MM.1S (cell line): ENCODE results near the gene DDOST.

ENCODE experiments used
- DNase-seq: peaks from one replicate; pipeline ENCODE4 v3.0.0-alpha.2; 2015
- H2AFZ ChIP-seq: fragments of 300-600 bp; sonication (generic); 2 replicates; pipeline ENCODE4 v1.6.0; 2016; ENCODE audit warnings: antibody characterized with exemption, low read length
- H3F3A ChIP-seq: fragments of 300-600 bp; sonication (generic); 2 replicates; pipeline ENCODE4 v1.6.1; 2016; ENCODE audit warnings: mild to moderate bottlenecking, antibody characterized with exemption, low read length, moderate library complexity, mixed read lengths; ENCODE audit not compliant: insufficient read depth
- H3K27ac ChIP-seq: fragments of 300-600 bp; sonication (generic); 2 replicates; pipeline ENCODE4 v1.5.1; 2016; ENCODE audit warnings: mild to moderate bottlenecking, low read length
- H3K27me3 ChIP-seq: fragments of 300-600 bp; sonication (generic); replicated peaks from 2 replicates; pipeline ENCODE4 v1.6.0; 2016; ENCODE audit warnings: low read length; ENCODE audit not compliant: insufficient read depth
- H3K36me3 ChIP-seq: fragments of 300-600 bp; sonication (generic); replicated peaks from 2 replicates; pipeline ENCODE4 v1.6.1; 2016; ENCODE audit warnings: mild to moderate bottlenecking, low read length, mixed read lengths; ENCODE audit not compliant: insufficient read depth
- H3K4me1 ChIP-seq: fragments of 300-600 bp; sonication (generic); 2 replicates; pipeline ENCODE4 v1.6.1; 2016; ENCODE audit warnings: low read length, mixed read lengths
- H3K4me2 ChIP-seq: fragments of 300-600 bp; sonication (generic); 2 replicates; pipeline ENCODE4 v1.6.0; 2016; ENCODE audit warnings: low read depth, low read length
- H3K4me3 ChIP-seq: fragments of 300-600 bp; sonication (generic); 2 replicates; pipeline ENCODE4 v1.5.1; 2016; ENCODE audit warnings: low read length, mixed read lengths
- H3K79me2 ChIP-seq: fragments of 300-600 bp; sonication (generic); 2 replicates; pipeline ENCODE4 v1.6.1; 2016; ENCODE audit warnings: mixed run types, low read length, mixed read lengths
- H3K9ac ChIP-seq: fragments of 300-600 bp; sonication (generic); 2 replicates; pipeline ENCODE4 v1.6.1; 2016; ENCODE audit warnings: low read length, mixed read lengths
- H3K9me2 ChIP-seq: fragments of 300-600 bp; sonication (generic); replicated peaks from 2 replicates; pipeline ENCODE4 v1.6.1; 2016; ENCODE audit warnings: mild to moderate bottlenecking, low read length, mixed read lengths; ENCODE audit not compliant: insufficient read depth
- H3K9me3 ChIP-seq: fragments of 300-600 bp; sonication (generic); replicated peaks from 2 replicates; pipeline ENCODE4 v1.6.1; 2016; ENCODE audit warnings: mild to moderate bottlenecking, low read length, mixed read lengths; ENCODE audit not compliant: insufficient read depth
- H4K20me1 ChIP-seq: fragments of 300-600 bp; sonication (generic); 2 replicates; pipeline ENCODE4 v1.6.1; 2016; ENCODE audit warnings: mild to moderate bottlenecking, low read length, moderate library complexity, mixed read lengths; ENCODE audit not compliant: insufficient read depth
- EZH2 ChIP-seq: fragments of 300-600 bp; sonication (generic); optimal IDR thresholded peaks from 2 replicates; pipeline ENCODE3; 2017; ENCODE audit warnings: low read depth, mild to moderate bottlenecking, antibody characterized with exemption, low read length, mixed read lengths
- EZH2phosphoT487 ChIP-seq: fragments of 300-600 bp; sonication (generic); IDR thresholded peaks from 2 replicates; pipeline ENCODE4 v1.6.1; 2018; ENCODE audit warnings: antibody characterized with exemption, low read length
- TF ChIP-seq, protein P1 (sequence below): fragments of 300-600 bp; sonication (generic); IDR thresholded peaks from 2 replicates; pipeline ENCODE4 v1.5.1; 2016; ENCODE audit warnings: antibody characterized with exemption, low read length, mixed read lengths

DDOST gene

DNA sequence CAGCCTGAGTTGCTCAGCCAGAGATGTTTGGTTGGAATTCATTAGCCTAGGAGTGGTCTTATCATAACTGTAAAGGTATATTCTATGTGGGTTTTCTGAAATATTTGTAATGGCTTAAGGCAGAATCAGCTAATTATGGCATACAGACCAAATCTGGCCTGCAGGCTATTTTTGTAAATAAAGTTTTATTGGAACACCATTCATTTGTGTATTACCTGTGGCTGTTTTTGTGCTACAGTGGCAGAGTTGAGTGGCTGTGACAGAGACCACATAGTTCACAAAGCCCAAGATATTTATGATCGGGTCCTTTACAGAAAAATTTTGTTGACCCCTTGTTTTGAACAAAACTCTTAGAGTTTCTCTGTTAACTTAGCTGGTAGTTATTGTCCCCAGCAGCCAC is 7.4 kb upstream of the DDOST start:
- H3K27me3 ChIP-seq, result peaks cover 43% of the 10 kb centered on the region
- no peaks in the 10 kb centered on the region for H4K20me1 ChIP-seq
- no peaks in the 10 kb centered on the region for H3K4me1 ChIP-seq
- no peak overlapping the region for H3K9ac ChIP-seq
- H3K27ac ChIP-seq, result no peak overlapping the region
- TF ChIP-seq EZH2phosphoT487 (no peak), EZH2 (no peak)
- TF ChIP-seq, protein P1, sequence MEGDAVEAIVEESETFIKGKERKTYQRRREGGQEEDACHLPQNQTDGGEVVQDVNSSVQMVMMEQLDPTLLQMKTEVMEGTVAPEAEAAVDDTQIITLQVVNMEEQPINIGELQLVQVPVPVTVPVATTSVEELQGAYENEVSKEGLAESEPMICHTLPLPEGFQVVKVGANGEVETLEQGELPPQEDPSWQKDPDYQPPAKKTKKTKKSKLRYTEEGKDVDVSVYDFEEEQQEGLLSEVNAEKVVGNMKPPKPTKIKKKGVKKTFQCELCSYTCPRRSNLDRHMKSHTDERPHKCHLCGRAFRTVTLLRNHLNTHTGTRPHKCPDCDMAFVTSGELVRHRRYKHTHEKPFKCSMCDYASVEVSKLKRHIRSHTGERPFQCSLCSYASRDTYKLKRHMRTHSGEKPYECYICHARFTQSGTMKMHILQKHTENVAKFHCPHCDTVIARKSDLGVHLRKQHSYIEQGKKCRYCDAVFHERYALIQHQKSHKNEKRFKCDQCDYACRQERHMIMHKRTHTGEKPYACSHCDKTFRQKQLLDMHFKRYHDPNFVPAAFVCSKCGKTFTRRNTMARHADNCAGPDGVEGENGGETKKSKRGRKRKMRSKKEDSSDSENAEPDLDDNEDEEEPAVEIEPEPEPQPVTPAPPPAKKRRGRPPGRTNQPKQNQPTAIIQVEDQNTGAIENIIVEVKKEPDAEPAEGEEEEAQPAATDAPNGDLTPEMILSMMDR, result no peak
- H2AFZ ChIP-seq, result no peak overlapping the region
- H3F3A ChIP-seq, result no peaks in the 10 kb centered on the region
- no peak overlapping the region for H3K4me2 ChIP-seq
- no peaks in the 10 kb centered on the region for H3K9me3 ChIP-seq
- no peak overlapping the region for H3K4me3 ChIP-seq
- no peaks in the 10 kb centered on the region for H3K36me3 ChIP-seq
- no peaks in the 10 kb centered on the region for H3K79me2 ChIP-seq
- no peaks in the 10 kb centered on the region for H3K9me2 ChIP-seq
- DNase-seq, result no peak

DNA sequence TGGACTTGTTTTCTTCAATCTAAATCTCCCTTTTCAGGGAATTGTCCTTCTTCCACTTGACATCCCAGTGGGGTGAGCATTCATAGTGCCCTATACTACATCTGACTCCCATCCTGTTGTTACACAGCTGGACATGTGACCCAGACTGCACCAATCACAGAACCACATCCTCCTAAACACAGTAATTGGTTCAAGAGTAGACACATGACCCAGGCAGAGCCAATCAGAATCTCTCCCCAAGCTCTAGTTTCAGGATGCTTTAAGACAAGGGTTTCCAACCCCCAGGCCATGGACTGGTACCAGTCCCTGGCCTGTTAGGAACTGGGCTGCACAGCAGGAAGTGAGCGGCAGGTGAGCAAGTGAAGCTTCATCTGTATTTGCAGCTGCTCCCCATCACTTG is 5.6 kb upstream of the DDOST start:
- no peak overlapping the region for H3K9ac ChIP-seq
- no peaks in the 10 kb centered on the region for H3K9me2 ChIP-seq
- H3K79me2 ChIP-seq, result no peaks in the 10 kb centered on the region
- no peak overlapping the region for H3K4me3 ChIP-seq
- DNase-seq, result peak; percentile 19
- peaks cover 27% of the 10 kb centered on the region for H3K27me3 ChIP-seq
- peaks cover 6% of the 10 kb centered on the region; the same call in 1 of the 2 replicates for H3K4me1 ChIP-seq
- H3F3A ChIP-seq, result no peaks in the 10 kb centered on the region
- no peak overlapping the region for H3K27ac ChIP-seq
- no peak overlapping the region for H2AFZ ChIP-seq
- H3K4me2 ChIP-seq, result no peak overlapping the region
- no peaks in the 10 kb centered on the region for H4K20me1 ChIP-seq
- no peak for TF ChIP-seq EZH2
- TF ChIP-seq, protein P1, result no peak
- TF ChIP-seq EZH2phosphoT487, result no peak
- no peaks in the 10 kb centered on the region for H3K36me3 ChIP-seq
- H3K9me3 ChIP-seq, result no peaks in the 10 kb centered on the region

DNA sequence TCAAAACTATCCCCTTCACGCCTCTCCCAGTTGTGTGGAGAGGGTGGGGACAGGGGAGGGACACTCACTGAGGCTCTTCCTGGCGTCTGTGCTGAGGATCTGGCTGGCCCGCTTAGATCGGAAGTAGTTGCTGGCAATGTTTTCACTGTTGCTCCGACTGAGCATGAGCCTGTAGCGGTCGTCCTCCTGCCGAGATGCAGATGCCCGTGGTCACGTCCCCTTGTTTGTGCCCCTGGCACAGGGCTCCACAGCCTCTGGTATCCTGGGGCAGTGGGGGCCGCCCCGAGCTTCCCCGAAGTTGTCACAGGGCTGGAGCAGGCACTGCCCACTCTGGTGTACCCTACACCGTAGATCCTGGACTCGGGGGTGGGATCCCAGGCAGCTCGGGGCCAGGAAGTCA is 5.0 kb upstream of the DDOST start:
- H3K27ac ChIP-seq, result no peak overlapping the region
- H3K79me2 ChIP-seq, result peaks cover 1% of the 10 kb centered on the region
- H4K20me1 ChIP-seq, result no peaks in the 10 kb centered on the region
- H3K27me3 ChIP-seq, result peaks cover 21% of the 10 kb centered on the region
- H3F3A ChIP-seq, result no peaks in the 10 kb centered on the region
- no peaks in the 10 kb centered on the region for H3K9me2 ChIP-seq
- H2AFZ ChIP-seq, result no peak overlapping the region
- H3K9ac ChIP-seq, result no peak overlapping the region
- H3K4me2 ChIP-seq, result no peak overlapping the region
- no peak for DNase-seq
- H3K36me3 ChIP-seq, result no peaks in the 10 kb centered on the region
- H3K4me1 ChIP-seq, result peaks cover 6% of the 10 kb centered on the region; the same call in 1 of the 2 replicates
- no peak overlapping the region for H3K4me3 ChIP-seq
- TF ChIP-seq EZH2, result no peak
- no peaks in the 10 kb centered on the region for H3K9me3 ChIP-seq

DNA sequence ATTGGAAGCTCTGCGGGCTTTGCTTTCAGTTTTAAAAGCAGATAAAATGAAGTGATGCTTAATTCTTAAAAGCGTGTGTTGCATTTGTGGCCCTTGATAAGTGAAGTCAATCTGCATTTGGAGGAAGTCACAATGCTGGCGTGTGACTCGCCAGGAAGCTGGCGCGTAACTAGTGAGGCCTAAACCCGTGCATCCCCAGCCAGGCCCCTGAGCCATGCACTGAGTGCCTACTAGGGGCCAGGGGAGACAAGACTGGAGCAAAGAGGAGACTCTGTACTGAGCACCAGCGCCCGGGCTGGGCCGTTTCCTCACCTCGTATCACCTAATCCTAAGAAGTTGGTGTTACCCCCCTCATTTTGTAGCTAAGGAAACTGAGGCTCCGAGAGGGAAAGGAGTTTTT is 4.6 kb upstream of the DDOST start:
- H3K4me2 ChIP-seq, result no peak overlapping the region
- H3K79me2 ChIP-seq, result peaks cover 5% of the 10 kb centered on the region
- no peaks in the 10 kb centered on the region for H4K20me1 ChIP-seq
- H3F3A ChIP-seq, result no peaks in the 10 kb centered on the region
- no peaks in the 10 kb centered on the region for H3K9me2 ChIP-seq
- H3K36me3 ChIP-seq, result no peaks in the 10 kb centered on the region
- TF ChIP-seq EZH2phosphoT487, result no peak
- TF ChIP-seq, protein P1, result no peak
- TF ChIP-seq EZH2, result no peak
- no peak overlapping the region for H3K27ac ChIP-seq
- H3K9ac ChIP-seq, result no peak overlapping the region
- no peak overlapping the region for H2AFZ ChIP-seq
- peaks cover 17% of the 10 kb centered on the region for H3K27me3 ChIP-seq
- peaks cover 6% of the 10 kb centered on the region; the same call in 1 of the 2 replicates for H3K4me1 ChIP-seq
- no peak for DNase-seq
- H3K9me3 ChIP-seq, result no peaks in the 10 kb centered on the region
- no peak overlapping the region for H3K4me3 ChIP-seq
